ENCODE data around the gene CMKLR1. TPM values are rescaled to one million over a fixed set of nuclear protein-coding genes. Genes with fewer than 3 reads are reported as not detected.

CMKLR1 gene
- total RNA-seq, 4 donors from 2014 or later, result 0.19 to 5.7 (median 2.5) TPM

- Histone ChIP-seq H3K36me3 (no peaks in the 10 kb centered on the region), H3K9me3 (no peaks in the 10 kb centered on the region), H3K27ac (no peak overlapping the region), H3K4me1 (no peaks in the 10 kb centered on the region), H3K4me3 (no peak overlapping the region), H3K27me3 (peaks cover 0 to 17% (median 0%) of the 10 kb centered on the region in 4 donors)
- intact Hi-C loops (cut with DNase I), result no loop called here
- TF ChIP-seq POLR2A (IDR thresholded peaks at IDR 0.05) (no peak), CTCF (IDR thresholded peaks at IDR 0.05) (no peak)
- no peak for DNase-seq
- WGBS, 2 donors, result 13% methylated on average over 2 of the region's 2 CpGs
Observed at GRCh38 chr12:108282160-108282559, 57.0 kb downstream of the CMKLR1 start.

- TF ChIP-seq POLR2A (IDR thresholded peaks at IDR 0.05) (no peak), CTCF (IDR thresholded peaks at IDR 0.05) (no peak)
- intact Hi-C loops (cut with DNase I), result no loop called here
- no peak for DNase-seq
- Histone ChIP-seq H3K4me3 (no peak overlapping the region), H3K36me3 (no peaks in the 10 kb centered on the region), H3K9me3 (no peaks in the 10 kb centered on the region), H3K27me3 (peaks cover 0 to 3% (median 0%) of the 10 kb centered on the region in 4 donors), H3K4me1 (no peaks in the 10 kb centered on the region), H3K27ac (no peak overlapping the region)
Observed at GRCh38 chr12:108277613-108278012, 61.5 kb downstream of the CMKLR1 start.

GRCh38 chr12:108273217-108273616 lies 65.9 kb downstream of the CMKLR1 start:
- Histone ChIP-seq H3K27ac (no peak overlapping the region), H3K36me3 (no peaks in the 10 kb centered on the region), H3K4me1 (no peaks in the 10 kb centered on the region), H3K4me3 (no peak overlapping the region), H3K27me3 (no peaks in the 10 kb centered on the region), H3K9me3 (no peaks in the 10 kb centered on the region)
- TF ChIP-seq CTCF (IDR thresholded peaks at IDR 0.05) (no peak), POLR2A (IDR thresholded peaks at IDR 0.05) (no peak)
- DNase-seq, result no peak
- 31 to 53% methylated on average over 2 of the region's 2 CpGs for WGBS, 2 donors
- intact Hi-C loops (cut with DNase I), result no loop called here

- Histone ChIP-seq H3K36me3 (no peaks in the 10 kb centered on the region), H3K9me3 (no peaks in the 10 kb centered on the region), H3K4me1 (no peaks in the 10 kb centered on the region), H3K27me3 (peaks cover 0 to 6% (median 0%) of the 10 kb centered on the region in 4 donors), H3K4me3 (no peak overlapping the region), H3K27ac (no peak overlapping the region)
- WGBS, 2 donors, result 56% methylated on average over 6 of the region's 6 CpGs
- intact Hi-C loops (cut with DNase I), result no loop called here
- no peak for TF ChIP-seq POLR2A (IDR thresholded peaks at IDR 0.05)
- no peak for TF ChIP-seq CTCF (IDR thresholded peaks at IDR 0.05)
- DNase-seq, result no peak
Observed at GRCh38 chr12:108271951-108272872, 66.9 kb downstream of the CMKLR1 start.

GRCh38 chr12:108270849-108271143 lies 68.3 kb downstream of the CMKLR1 start:
- TF ChIP-seq CTCF (IDR thresholded peaks at IDR 0.05) (no peak), POLR2A (IDR thresholded peaks at IDR 0.05) (no peak)
- 58 to 72% methylated on average over 2 of the region's 2 CpGs for WGBS, 2 donors
- Histone ChIP-seq H3K36me3 (no peaks in the 10 kb centered on the region), H3K27ac (no peak overlapping the region), H3K4me1 (no peaks in the 10 kb centered on the region), H3K9me3 (no peaks in the 10 kb centered on the region), H3K27me3 (peaks cover 0 to 11% (median 0%) of the 10 kb centered on the region in 4 donors), H3K4me3 (no peak overlapping the region)
- intact Hi-C loops (cut with DNase I), result no loop called here
- no peak for DNase-seq

All from esophagus squamous epithelium (tissue), 5 donors.